GM19463 (cell line): Measurements from ENCODE around the gene HAO1.
"Not testable (repeated sequence)": the region's sequence is repeated elsewhere in the genome, so short reads cannot be mapped to it uniquely, and the experiment has no call there.

Source experiments
- ATAC-seq: cut with Tn5 transposase; IDR thresholded peaks from one replicate; pipeline ENCODE4 v1.9.1; 2021; ENCODE audit warnings: mild to moderate bottlenecking, moderate library complexity; ENCODE audit not compliant: unreplicated experiment

Gene HAO1

DNA sequence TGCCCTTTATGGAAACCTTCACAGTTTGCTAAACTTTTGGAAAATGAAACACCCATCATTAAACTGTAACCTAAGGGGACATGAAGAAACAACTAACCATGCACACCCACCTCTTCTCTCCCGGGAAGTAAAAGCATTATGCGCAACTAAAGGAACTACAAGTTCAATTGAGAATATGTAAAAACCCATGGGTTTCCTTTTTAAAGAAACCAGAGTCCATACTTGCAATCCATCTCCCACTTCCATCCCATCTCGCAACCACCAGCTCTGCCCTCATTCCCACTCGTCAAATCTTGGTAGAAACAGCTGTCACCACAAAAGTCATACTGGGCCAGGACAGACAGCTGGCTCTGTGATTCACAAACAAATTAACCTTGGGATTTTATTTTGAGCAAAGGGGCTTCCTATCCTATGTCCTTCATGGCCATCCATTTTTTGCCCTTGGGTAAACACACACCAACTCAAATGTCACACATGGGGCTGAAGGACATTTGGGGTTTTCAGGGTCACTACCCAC lies 81.5 kb downstream of the HAO1 start:
- peak; percentile 19 for ATAC-seq

- no peak for ATAC-seq
These were observed 83.5 kb downstream of the HAO1 start for GRCh38 chr20:7856756-7857155.

GRCh38 chr20:7855545-7855944 lies 84.7 kb downstream of the HAO1 start:
- no peak for ATAC-seq

- ATAC-seq, result no peak
These were observed 86.8 kb downstream of the HAO1 start for GRCh38 chr20:7853493-7853892.

DNA sequence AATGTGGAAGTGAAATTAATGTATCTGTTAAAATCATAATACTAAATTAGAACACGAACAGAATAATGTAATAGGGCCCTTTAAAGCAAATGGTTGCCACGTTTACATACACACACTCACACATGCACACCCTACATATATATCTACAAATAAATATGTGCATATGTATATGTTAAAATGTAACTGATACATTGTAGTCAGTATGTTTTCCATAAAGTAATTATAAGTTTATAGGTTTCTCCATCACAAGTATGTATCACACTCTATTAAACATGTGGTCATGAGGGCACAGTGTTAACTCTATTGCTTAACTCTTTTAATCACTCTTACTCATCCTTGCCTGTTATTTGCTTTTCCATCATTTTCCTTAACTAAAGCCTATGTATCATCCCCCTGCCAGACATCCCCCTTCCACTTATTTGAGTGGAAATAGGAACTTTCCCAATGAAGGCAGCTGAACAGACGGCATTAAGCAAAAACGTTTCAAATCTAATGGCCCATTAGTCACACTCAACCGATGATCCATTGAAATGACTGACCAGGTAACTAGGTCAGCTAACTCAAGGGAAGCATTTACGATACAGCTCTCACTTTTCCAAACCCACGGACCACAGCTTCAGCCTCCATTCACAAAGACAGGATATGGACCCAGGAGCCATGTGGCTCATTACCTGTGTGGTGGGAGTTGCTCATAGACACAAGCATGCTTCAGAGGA lies 89.3 kb downstream of the HAO1 start:
- ATAC-seq, result no peak

GRCh38 chr20:7849675-7850074 lies 90.6 kb downstream of the HAO1 start:
- ATAC-seq, result no peak

DNA sequence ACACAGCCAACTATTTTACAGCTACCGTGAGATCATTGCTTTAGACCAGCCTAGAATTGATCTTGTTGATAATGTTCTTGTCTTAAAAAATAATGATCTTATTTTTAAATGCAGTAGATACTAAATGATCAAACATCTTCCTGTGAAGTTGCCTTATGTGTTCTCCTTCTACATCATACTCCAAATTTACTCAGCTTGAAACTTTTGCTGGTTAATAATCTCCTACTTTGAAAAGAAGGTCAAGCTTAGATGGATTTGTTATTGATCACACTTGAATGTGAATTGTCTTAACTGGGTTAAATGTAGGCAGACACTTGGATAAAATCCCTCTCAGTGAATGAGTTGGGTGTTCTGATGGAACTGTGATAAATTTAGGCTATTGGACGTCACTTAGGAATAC lies 91.9 kb downstream of the HAO1 start:
- no peak for ATAC-seq

GRCh38 chr20:7843613-7844012 lies 96.6 kb downstream of the HAO1 start:
- no peak for ATAC-seq

DNA sequence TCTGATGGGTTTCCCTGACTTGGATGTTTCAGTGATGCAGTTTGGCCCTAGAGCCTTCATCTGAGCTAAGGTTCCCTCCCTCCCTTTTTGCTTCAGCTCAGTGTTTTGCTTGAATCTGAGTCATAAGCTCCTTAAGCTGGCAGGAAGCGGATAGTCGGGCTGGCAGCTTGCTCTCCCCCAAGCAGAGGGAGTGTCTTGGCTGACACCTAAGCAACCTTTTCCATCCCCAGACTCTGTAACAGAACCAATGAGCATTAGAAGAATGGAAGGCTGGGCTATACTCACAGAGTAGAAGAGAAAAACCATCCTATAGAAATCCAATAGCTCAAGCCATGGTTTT lies 98.3 kb downstream of the HAO1 start:
- ATAC-seq, result no peak

- ATAC-seq, result no peak
These were observed 98.8 kb downstream of the HAO1 start for GRCh38 chr20:7841291-7841970.

DNA sequence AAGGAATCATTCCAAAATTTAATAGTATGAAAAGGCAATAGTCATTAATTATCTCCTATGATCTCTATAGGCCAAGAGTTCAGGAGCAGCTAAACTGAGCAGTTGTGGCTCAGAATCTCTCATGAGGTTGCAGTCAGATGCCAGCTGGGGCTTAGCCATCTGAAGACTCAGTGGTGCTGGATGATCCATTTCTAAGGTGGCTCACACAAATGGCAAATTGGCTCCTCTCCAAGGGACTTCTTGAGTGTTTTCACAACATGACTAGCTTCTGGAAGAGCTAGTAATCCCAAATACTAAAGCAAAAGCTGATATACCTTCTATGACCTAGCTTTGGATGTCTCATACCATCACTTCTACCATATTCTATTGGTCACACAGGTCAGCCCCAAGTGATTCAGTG lies 104.2 kb downstream of the HAO1 start:
- no peak for ATAC-seq

DNA sequence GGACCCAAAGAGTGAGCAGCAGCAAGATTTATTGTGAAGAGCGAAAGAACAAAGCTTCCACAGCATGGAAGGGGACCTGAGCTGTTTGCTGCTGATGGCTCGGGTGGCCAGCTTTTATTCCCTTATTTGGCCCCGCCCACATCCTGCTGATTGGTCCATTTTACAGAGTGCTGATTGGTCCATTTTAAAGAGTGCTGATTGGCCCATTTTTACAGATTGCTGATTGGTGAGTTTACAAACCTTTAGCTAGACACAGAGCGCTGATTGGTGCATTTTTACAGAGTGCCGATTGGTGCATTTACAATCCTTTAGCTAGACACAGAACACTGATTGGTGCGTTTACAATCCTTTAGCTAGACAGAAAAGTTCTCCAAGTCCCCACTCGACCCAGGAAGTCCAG lies 105.8 kb downstream of the HAO1 start:
- ATAC-seq, result not testable (repeated sequence)
